Measurements from ENCODE around the gene TSEN34.

TSEN34 gene

DNA sequence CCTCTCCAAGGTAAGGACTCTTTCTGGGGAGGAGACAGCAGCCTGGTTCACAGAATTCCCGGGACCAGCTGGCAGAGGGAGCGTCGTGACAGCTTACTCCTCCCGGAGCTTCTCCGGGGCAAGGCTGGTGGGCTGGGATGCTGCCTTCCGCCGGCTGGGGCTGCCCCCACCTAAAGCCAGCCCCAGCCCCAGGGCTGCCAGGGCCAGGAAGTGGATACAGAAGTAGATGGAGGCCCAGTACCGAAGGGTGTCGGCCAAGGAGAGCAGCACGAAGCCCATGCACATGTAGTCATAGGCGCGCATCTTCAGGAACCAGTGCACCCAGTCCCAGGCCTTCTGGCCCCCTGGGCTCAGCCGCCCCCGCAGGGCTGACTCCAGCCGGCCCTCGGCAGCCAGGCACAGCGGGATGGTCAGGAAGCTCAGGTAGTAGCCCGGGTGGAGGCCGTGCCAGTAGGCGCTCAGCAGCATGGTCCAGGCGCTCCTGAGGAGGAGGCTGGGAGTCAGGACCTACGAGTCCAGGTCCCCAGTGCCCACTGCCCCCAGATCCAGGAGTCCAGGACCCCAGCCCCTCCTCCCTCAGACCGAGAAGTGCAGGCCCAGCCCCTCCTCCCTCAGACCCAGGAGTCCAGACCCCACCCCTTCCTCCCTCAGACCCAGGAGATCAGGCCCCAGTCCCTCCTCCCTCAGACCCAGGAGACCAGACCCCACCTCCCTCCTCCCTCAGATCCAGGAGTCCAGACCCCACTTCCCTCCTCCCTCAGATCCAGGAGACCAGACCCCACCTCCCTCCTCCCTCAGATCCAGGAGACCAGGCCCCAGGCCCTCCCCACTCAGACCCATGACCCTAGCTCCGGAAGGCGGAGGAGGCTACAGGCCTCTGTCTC is 16.9 kb upstream of the TSEN34 start:
- TF ChIP-seq, protein P1, sequence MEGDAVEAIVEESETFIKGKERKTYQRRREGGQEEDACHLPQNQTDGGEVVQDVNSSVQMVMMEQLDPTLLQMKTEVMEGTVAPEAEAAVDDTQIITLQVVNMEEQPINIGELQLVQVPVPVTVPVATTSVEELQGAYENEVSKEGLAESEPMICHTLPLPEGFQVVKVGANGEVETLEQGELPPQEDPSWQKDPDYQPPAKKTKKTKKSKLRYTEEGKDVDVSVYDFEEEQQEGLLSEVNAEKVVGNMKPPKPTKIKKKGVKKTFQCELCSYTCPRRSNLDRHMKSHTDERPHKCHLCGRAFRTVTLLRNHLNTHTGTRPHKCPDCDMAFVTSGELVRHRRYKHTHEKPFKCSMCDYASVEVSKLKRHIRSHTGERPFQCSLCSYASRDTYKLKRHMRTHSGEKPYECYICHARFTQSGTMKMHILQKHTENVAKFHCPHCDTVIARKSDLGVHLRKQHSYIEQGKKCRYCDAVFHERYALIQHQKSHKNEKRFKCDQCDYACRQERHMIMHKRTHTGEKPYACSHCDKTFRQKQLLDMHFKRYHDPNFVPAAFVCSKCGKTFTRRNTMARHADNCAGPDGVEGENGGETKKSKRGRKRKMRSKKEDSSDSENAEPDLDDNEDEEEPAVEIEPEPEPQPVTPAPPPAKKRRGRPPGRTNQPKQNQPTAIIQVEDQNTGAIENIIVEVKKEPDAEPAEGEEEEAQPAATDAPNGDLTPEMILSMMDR (IDR thresholded peaks at IDR 0.05): no peak

- TF ChIP-seq, protein P1 (IDR thresholded peaks at IDR 0.05): no peak
Measured at GRCh38 chr19:54178581-54179261, 12.4 kb upstream of the TSEN34 start.

- TF ChIP-seq, protein P1 (IDR thresholded peaks at IDR 0.05): no peak
Measured at GRCh38 chr19:54179262-54179852, 11.8 kb upstream of the TSEN34 start.

- TF ChIP-seq, protein P1 (IDR thresholded peaks at IDR 0.05): no peak
Measured at GRCh38 chr19:54179921-54180461, 11.1 kb upstream of the TSEN34 start.

GRCh38 chr19:54180691-54181091 is 10.4 kb upstream of the TSEN34 start:
- TF ChIP-seq, protein P1 (IDR thresholded peaks at IDR 0.05): no peak

GRCh38 chr19:54183431-54183830 is 7.7 kb upstream of the TSEN34 start:
- TF ChIP-seq, protein P1 (IDR thresholded peaks at IDR 0.05): no peak

GRCh38 chr19:54186351-54186750 is 4.8 kb upstream of the TSEN34 start:
- TF ChIP-seq, protein P1 (IDR thresholded peaks at IDR 0.05): no peak

Data from LNCAP (cell line).